Measurements from ENCODE around the gene TXNRD2.

The TXNRD2 gene

GRCh38 chr22:19979712-19980493 lies 38.3 kb upstream of the TXNRD2 start:
- no peak for DNase-seq

GRCh38 chr22:19978748-19979147 lies 37.1 kb upstream of the TXNRD2 start:
- DNase-seq: no peak

GRCh38 chr22:19977296-19978243 lies 36.0 kb upstream of the TXNRD2 start:
- DNase-seq: no peak

- DNase-seq: no peak
Observed at GRCh38 chr22:19976671-19977070, 35.1 kb upstream of the TXNRD2 start.

- no peak for DNase-seq
Observed at GRCh38 chr22:19975707-19976035, 34.1 kb upstream of the TXNRD2 start.

GRCh38 chr22:19974935-19975706 lies 33.5 kb upstream of the TXNRD2 start:
- no peak for DNase-seq

GRCh38 chr22:19974268-19974861 lies 32.7 kb upstream of the TXNRD2 start:
- peak; percentile 37 for DNase-seq

GRCh38 chr22:19973551-19974267 lies 32.1 kb upstream of the TXNRD2 start:
- no peak for DNase-seq

- no peak for DNase-seq
Observed at GRCh38 chr22:19972652-19973550, 31.3 kb upstream of the TXNRD2 start.

GRCh38 chr22:19972251-19972650 lies 30.6 kb upstream of the TXNRD2 start:
- no peak for DNase-seq

- no peak for DNase-seq
Observed at GRCh38 chr22:19971276-19972124, 29.9 kb upstream of the TXNRD2 start.

- DNase-seq: peak; percentile 68
Observed at GRCh38 chr22:19970479-19971275, 29.1 kb upstream of the TXNRD2 start.

GRCh38 chr22:19970031-19970478 lies 28.4 kb upstream of the TXNRD2 start:
- no peak for DNase-seq

- DNase-seq: no peak
Observed at GRCh38 chr22:19969141-19969928, 27.7 kb upstream of the TXNRD2 start.

GRCh38 chr22:19968450-19968891 lies 26.9 kb upstream of the TXNRD2 start:
- DNase-seq: no peak

GRCh38 chr22:19967850-19968449 lies 26.3 kb upstream of the TXNRD2 start:
- no peak for DNase-seq

- DNase-seq: no peak
Observed at GRCh38 chr22:19966908-19967750, 25.5 kb upstream of the TXNRD2 start.

Data from CD4-positive, alpha-beta T cell treated with Interferon gamma for 1 hour (primary cell).